Stimulated activated CD4-positive, alpha-beta T cell treated with anti-CD3 and anti-CD28 coated beads, Interleukin-4, amount 100 ng/mL, for 1 hour (primary cell): ENCODE results near the gene PLCL1.

ENCODE experiments used
- DNase-seq: peaks from one replicate; pipeline ENCODE4 v3.0.0-alpha.2; 2020

PLCL1 gene

GRCh38 chr2:197929886-197930227, 125.5 kb downstream of the PLCL1 start:
- DNase-seq, result no peak

GRCh38 chr2:197930570-197931278, 126.3 kb downstream of the PLCL1 start:
- DNase-seq, result no peak

- no peak for DNase-seq
Observed at GRCh38 chr2:197931661-197932312, 127.4 kb downstream of the PLCL1 start.

- DNase-seq, result no peak
Observed at GRCh38 chr2:197932374-197932773, 128.0 kb downstream of the PLCL1 start.

GRCh38 chr2:197934261-197934933, 130.0 kb downstream of the PLCL1 start:
- no peak for DNase-seq

- no peak for DNase-seq
Observed at GRCh38 chr2:197934934-197935289, 130.5 kb downstream of the PLCL1 start.

GRCh38 chr2:197937814-197938213, 133.4 kb downstream of the PLCL1 start:
- DNase-seq, result no peak

GRCh38 chr2:197938555-197938954, 134.2 kb downstream of the PLCL1 start:
- no peak for DNase-seq

- DNase-seq, result no peak
Observed at GRCh38 chr2:197939787-197940186, 135.4 kb downstream of the PLCL1 start.

- DNase-seq, result no peak
Observed at GRCh38 chr2:197940382-197940781, 136.0 kb downstream of the PLCL1 start.

- no peak for DNase-seq
Observed at GRCh38 chr2:197941715-197942114, 137.3 kb downstream of the PLCL1 start.

GRCh38 chr2:197943731-197944130, 139.3 kb downstream of the PLCL1 start:
- DNase-seq, result no peak

GRCh38 chr2:197944416-197945096, 140.2 kb downstream of the PLCL1 start:
- DNase-seq, result no peak

GRCh38 chr2:197946562-197946961, 142.2 kb downstream of the PLCL1 start:
- DNase-seq, result no peak

GRCh38 chr2:197947219-197947757, 142.9 kb downstream of the PLCL1 start:
- DNase-seq, result no peak

- DNase-seq, result no peak
Observed at GRCh38 chr2:197949224-197949623, 144.8 kb downstream of the PLCL1 start.

- DNase-seq, result no peak
Observed at GRCh38 chr2:197950006-197950405, 145.6 kb downstream of the PLCL1 start.

GRCh38 chr2:197950724-197951123, 146.3 kb downstream of the PLCL1 start:
- DNase-seq, result no peak

GRCh38 chr2:197952540-197953202, 148.3 kb downstream of the PLCL1 start:
- DNase-seq, result peak; percentile 3

- no peak for DNase-seq
Observed at GRCh38 chr2:197954328-197954727, 149.9 kb downstream of the PLCL1 start.

- DNase-seq, result no peak
Observed at GRCh38 chr2:197958592-197959150, 154.3 kb downstream of the PLCL1 start.

- no peak for DNase-seq
Observed at GRCh38 chr2:197959383-197959782, 155.0 kb downstream of the PLCL1 start.

GRCh38 chr2:197960786-197961185, 156.4 kb downstream of the PLCL1 start:
- DNase-seq, result no peak
